ENCODE measurements around the gene TNNI2.

Gene TNNI2

DNA sequence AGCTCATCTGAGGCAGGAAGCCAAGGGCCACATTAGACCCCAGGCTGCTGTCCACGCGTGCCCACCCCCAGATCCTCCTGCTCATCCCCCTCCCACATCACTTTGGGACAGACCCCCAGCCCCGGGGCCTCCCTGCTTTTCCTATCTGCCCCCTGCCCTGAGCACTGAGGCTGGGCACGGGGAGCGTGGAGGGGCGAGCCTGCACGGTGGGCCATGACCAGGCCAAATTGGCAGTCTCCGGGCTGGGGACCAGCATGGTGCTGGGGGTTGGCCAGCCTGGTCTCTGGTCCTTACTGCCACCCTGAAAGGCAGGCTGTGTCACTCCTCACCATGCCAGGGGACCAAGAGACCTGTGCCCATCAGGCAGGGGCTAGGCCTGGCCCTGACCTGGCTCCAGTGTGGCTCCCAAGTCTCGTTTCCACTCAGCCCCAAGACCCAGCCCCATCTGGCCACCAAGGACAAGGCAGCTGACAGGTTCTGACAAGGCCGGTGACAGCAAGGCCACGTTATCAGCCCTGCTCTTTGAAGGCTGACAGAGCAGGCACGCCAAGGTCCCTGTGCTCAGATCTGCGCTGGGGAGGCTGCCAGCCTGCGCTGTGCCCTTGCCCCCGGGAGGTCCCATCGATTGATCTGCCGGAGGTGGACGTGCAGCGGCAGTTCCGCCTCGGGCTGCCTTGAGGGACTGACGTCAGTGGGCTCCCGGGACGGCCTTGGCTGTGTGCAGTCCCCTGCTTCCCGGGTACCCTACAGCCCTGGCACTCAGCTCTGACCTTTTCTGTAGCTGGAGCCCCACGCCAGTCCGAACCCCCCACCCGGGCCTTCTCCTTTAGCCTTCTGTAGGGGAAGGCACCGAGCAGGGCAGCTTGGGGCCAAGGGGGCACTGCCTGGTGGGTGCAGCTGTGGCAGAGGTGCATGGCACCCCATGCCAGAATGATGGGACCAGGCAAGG is 3.6 kb downstream of the TNNI2 start:
- peak in 4 of 10 donors; percentile 9 to 83 (median 71) for DNase-seq
- intact Hi-C loops (cut with DNase I): no loop called here

DNA sequence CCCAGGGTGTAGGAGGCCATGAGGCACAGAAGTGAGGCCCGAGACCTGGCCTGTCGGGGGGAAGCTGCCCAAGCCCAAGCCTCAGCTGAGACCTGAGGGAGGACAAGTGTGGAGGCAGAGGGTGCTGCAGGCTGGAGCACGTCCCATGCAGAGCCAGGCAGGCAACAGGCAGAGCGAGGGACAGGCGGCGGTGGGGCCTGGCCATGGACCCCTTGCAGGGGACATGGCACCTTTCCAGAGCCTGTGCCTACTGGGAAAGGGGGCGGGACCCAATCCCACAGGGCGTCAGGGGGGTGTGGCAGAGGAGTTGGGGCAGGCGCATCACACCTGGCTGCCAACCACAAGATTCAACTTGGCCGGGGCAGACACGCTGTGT is 4.3 kb downstream of the TNNI2 start:
- intact Hi-C loops (cut with DNase I): no loop called here
- DNase-seq: peak in 3 of 10 donors; percentile 39 to 84 (median 72)

GRCh38 chr11:1843796-1844195 is 5.0 kb downstream of the TNNI2 start:
- intact Hi-C loops (cut with DNase I): no loop called here
- peak in 2 of 10 donors; percentile 66 to 70 for DNase-seq

- intact Hi-C loops (cut with DNase I): no loop called here
- peak in 3 of 10 donors; percentile 35 to 80 (median 74) for DNase-seq
Observed at GRCh38 chr11:1844221-1845094, 5.7 kb downstream of the TNNI2 start.

DNA sequence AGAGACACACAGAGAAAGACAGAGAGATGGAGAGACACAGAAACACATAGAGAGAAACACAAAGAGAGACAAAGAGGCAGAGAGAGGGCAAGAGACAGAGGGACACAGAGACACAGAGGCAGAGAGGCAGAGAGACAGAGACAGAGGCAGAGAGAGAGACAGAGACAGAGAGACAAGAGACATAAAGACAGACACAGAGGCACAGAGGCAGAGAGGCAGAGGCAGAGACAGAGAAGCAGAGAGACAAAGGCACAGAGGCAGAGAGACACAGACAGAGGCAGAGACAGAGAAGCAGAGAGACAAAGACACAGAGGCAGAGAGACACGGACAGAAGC is 6.3 kb downstream of the TNNI2 start:
- peak in 1 of 10 donors; percentile 2 for DNase-seq
- intact Hi-C loops (cut with DNase I): no loop called here

DNA sequence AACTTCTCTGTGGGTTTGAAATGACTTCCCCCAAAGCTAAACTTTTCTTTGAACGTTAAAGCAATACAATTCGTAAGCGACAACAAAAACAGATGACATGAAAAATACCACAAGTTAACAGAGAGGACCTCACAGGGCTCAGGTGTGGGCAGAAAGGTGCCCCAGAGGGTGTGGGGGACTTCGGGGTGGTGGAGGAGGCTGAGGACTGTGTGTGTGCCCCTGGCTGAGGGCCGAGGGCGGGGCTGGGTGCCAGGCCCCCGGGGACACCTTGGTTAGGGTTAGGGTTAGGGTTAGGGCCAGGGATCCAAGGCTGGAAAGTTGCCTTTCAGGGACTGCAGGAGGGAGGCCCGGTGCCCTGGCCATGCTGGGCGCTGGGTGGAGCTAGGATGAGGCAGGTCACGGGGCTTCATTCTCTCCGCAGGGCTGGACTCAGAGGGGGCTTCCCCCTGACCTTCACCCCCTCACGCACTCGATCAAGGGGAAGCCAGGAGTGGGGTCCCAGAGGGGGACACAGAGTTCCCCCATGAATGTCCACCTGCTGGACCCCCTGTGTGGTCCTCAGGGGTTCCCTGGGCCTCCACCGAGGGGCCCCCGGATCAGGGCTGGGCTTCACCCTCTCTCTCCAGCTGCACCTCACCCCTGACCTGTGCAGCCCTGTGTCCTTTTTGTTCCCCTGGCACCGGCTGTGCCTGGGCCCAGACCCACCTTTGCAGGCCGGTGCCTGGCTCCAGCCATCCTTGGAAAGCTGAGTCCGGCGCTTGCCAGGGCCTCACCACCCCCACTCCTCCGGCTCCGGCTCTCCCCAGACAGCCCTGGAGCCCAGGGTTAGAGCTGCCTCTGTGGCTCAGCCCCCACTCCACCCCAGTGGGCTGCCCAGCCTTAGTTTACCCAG is 7.0 kb downstream of the TNNI2 start:
- peak in 2 of 10 donors; percentile 67 to 72 for DNase-seq
- intact Hi-C loops (cut with DNase I): no loop called here

GRCh38 chr11:1846453-1846932 is 7.7 kb downstream of the TNNI2 start:
- intact Hi-C loops (cut with DNase I): no loop called here
- DNase-seq: no peak

DNA sequence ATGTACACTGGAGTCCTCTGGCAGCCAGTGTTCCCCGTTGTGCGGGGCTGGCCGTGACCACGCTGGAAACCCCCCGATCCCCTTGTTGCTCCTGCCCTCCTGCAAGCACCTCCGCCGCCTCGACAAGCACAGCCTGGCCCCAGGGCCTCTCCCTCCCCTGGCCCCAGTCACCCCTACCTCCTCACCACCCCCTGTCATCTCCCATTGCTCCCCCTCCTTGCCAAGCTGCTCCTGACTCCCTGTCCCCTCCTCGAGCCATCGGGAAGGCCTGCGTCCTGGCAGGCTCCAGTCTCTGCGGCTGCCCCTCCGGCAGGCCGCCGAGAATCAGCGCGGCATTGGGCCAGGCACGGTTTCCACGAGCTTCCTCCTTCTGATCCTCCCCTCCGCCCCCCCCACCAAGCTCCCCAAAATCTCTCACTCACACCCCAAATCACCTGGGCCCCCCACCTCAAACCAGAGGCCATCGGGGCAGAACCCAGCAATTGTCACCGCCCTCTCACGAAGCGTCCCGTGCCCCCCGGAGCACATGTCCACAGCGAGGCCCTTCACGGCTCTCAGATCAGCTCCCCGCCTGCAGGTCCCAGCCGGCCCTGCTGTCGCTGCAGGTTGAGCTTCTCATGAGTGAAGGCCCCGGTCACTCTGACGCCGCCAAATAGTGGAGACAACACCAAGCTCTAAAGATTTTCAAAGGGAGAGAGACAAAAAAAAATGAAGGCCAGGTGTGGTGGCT is 8.4 kb downstream of the TNNI2 start:
- DNase-seq: no peak
- intact Hi-C loops (cut with DNase I): no loop called here

DNA sequence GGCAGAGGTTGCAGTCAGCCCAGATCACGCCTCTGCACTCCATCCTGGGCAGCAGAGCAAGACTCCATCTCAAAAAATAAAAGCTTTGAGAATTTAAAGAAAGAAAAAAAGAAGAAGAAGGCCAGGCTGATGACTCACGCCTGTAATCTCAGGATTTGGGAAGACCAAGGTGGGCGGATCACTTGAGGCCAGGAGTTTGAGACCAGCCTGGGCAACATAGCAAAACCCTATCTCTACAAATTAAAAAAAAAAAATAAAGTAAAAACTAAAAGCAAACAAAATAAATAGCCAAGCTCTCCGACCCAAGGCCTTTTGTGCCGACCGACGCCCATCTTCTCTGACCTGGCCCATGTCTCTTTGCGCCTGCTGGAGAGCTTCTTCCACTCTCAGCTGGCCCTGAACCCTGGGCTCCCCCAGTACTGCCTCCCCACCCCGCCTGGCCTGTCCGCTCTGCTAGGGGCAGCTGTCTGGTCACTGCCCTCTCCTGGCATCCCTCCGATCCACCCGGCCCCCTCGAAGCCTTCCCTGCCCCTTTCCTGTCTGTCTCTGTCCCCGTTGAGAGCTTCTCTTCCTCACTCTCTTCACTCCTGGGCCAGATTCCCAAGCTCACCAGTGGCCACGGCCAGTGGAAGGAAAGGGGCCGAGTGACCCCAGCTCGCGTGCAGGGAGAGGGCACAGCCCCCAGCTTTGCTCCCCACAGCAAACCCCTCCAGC is 9.3 kb downstream of the TNNI2 start:
- no peak for DNase-seq
- intact Hi-C loops (cut with DNase I): no loop called here

- DNase-seq: no peak
- intact Hi-C loops (cut with DNase I): no loop called here
Observed at GRCh38 chr11:1848640-1849430, 10.1 kb downstream of the TNNI2 start.

DNA sequence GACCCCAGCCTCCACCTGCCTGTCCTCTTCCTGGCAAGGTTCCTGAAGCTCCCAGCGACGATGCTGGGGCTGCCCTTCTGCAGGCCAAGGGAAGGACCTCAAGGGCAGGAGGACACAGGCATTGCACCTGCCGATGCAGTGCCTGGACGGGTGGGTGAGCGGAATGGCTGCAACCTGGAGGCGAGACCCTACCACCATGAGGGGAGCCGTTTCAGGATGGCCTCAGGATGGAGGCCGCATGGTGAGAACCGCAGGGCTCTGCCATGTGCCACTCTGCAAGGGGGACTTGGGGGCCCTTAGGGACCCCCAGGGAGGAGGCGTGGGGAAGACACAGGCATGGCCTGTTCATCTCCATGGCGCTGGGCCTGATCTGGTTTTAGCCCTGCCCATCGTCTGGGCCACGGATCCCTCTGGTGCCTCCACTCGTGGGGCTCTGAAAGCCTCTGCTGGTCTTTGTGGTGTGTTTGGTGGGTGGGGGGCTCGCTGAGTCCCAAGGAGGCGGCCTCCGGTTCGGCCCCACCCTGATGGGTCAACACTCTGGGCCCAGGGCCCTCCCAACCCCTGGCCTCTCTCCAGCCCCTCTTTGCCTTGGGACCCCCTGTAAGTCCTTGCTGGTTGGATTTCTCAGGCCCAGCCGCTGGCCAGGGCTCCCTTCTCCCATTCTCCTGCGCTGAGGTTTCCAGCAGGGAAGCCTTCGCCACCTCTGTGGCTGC is 12.8 kb downstream of the TNNI2 start:
- intact Hi-C loops (cut with DNase I): no loop called here
- DNase-seq: no peak

- DNase-seq: no peak
- intact Hi-C loops (cut with DNase I): no loop called here
Observed at GRCh38 chr11:1852271-1852876, 13.6 kb downstream of the TNNI2 start.

DNA sequence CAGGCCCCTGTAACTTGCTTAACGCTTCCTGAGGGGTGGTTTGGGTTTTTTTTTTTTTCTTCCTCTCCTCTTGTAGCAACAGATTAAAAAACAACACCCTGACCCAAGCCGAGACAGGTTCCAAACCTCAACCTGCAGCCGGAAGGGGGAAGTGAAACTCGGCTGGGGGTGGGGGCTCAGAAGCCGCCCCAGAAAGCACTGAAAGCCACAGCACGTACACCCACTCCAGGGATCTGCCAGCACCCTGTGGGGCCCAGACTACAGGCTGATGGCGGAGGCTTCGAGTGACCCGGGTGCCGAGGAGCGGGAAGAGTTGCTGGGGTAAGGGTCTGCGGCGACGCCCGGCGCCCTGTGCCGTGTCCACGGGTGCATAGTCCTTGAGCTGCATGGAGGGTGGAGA is 14.1 kb downstream of the TNNI2 start, which contains the start of gene LSP1:
TSS of gene LSP1 (plus strand) at position 208 of the 400 bp plus-strand sequence. CDS start at position 269, 61 bp downstream.
- no peak for DNase-seq
- intact Hi-C loops (cut with DNase I): no loop called here

GRCh38 chr11:1853376-1854131 is 14.8 kb downstream of the TNNI2 start:
- intact Hi-C loops (cut with DNase I): no loop called here
- no peak for DNase-seq

GRCh38 chr11:1854132-1854948 is 15.6 kb downstream of the TNNI2 start:
- no peak for DNase-seq
- intact Hi-C loops (cut with DNase I): no loop called here

Measured in posterior cingulate gyrus (tissue), 11 donors.